SK-N-SH (cell line): ENCODE data around the gene CAMTA2.

Source experiments
- EP300 ChIP-seq, 2 experiments: IDR thresholded peaks; 2 replicates each; pipeline versions ENCODE4 v1.4.0 to v1.6.1; 2012; ENCODE audit warnings: borderline replicate concordance in 1 of 2, low read depth in 1 of 2, low read length in 1 of 2
- MXI1 ChIP-seq: IDR thresholded peaks from 2 replicates; pipeline ENCODE4 v1.6.1; 2012; ENCODE audit warnings: mild to moderate bottlenecking, low read depth, low read length, improper control_type of control experiment
- POLR2AphosphoS5 ChIP-seq: IDR thresholded peaks from 2 replicates; pipeline ENCODE4 v1.6.1; 2012; ENCODE audit warnings: low read depth, low read length
- RFX5 ChIP-seq: IDR thresholded peaks from 2 replicates; pipeline ENCODE4 v1.6.1; 2012; ENCODE audit warnings: mild to moderate bottlenecking, improper control_type of control experiment, low read length
- SIN3A ChIP-seq: IDR thresholded peaks from 2 replicates; pipeline ENCODE4 v1.6.1; 2012; ENCODE audit warnings: low read depth, mild to moderate bottlenecking, low read length, moderate library complexity, borderline replicate concordance
- TAF1 ChIP-seq: IDR thresholded peaks from 2 replicates; pipeline ENCODE4 v1.6.1; 2012; ENCODE audit warnings: low read depth, mild to moderate bottlenecking, low read length, moderate library complexity, borderline replicate concordance
- TCF12 ChIP-seq: IDR thresholded peaks from 2 replicates; pipeline ENCODE4 v1.4.0; 2012
- TF ChIP-seq, protein P1 (sequence below): fragments of 200-600 bp; sonication (generic); IDR thresholded peaks from 2 replicates; pipeline ENCODE4 v1.6.1; 2017; ENCODE audit warnings: antibody characterized with exemption, mild to moderate bottlenecking, moderate library complexity
- TF ChIP-seq, protein P2 (sequence below): IDR thresholded peaks from 2 replicates; pipeline ENCODE4 v1.6.1; 2012; ENCODE audit warnings: mild to moderate bottlenecking, low read depth, low read length, moderate library complexity
- TF ChIP-seq, protein P3 (sequence below): fragments of 150-350 bp; IDR thresholded peaks from 2 replicates; pipeline ENCODE4 v1.6.1; 2017; ENCODE audit warnings: antibody characterized with exemption, low read length, low read depth, borderline replicate concordance

DNA sequence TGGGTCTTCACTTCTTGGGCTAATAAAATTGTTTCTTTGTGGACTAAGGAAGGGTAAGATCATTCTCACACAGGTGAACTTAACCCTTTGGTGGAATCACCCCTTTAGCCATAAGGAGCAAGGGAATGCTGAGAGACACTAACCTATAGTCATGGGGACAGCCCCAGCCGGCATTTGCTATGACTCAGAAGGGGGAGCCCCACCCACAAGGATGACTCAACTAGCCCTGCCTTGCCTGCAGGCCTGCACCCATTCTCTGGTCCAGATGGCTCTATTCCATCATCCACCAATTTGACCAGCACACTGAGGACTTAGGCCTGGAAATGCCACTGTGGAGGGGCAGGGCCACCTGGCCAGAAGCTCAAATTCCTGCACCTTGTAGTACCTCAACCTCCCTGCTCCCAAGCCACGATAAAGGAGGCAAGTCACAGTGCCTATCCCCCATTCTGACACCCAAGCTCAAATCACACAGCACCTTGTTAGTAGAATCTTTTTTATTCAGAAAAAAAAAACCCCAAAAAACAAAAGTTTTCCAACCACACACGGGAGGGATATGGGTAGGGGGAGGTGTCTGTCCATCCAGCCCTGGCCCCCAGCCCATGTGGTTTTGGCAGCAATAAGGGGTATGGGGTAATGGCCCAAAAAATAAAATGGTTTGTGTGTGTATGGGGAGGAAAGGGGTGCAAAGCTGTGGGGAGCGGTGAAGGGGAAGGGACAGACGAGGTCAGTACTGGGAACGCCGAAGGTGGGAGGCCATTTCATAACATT lies 42.1 kb downstream of the CAMTA2 start:
- TF ChIP-seq, protein P1, sequence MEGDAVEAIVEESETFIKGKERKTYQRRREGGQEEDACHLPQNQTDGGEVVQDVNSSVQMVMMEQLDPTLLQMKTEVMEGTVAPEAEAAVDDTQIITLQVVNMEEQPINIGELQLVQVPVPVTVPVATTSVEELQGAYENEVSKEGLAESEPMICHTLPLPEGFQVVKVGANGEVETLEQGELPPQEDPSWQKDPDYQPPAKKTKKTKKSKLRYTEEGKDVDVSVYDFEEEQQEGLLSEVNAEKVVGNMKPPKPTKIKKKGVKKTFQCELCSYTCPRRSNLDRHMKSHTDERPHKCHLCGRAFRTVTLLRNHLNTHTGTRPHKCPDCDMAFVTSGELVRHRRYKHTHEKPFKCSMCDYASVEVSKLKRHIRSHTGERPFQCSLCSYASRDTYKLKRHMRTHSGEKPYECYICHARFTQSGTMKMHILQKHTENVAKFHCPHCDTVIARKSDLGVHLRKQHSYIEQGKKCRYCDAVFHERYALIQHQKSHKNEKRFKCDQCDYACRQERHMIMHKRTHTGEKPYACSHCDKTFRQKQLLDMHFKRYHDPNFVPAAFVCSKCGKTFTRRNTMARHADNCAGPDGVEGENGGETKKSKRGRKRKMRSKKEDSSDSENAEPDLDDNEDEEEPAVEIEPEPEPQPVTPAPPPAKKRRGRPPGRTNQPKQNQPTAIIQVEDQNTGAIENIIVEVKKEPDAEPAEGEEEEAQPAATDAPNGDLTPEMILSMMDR: no peak
- TF ChIP-seq TAF1: peak; percentile 32; the same call in 1 of the 2 replicates
- TF ChIP-seq TCF12: peak; percentile 83
- no peak; the same call in 1 of the 2 replicates for TF ChIP-seq POLR2AphosphoS5
- TF ChIP-seq SIN3A: peak; percentile 60; the same call in 1 of the 2 replicates
- no peak for TF ChIP-seq MXI1
- TF ChIP-seq, protein P2, sequence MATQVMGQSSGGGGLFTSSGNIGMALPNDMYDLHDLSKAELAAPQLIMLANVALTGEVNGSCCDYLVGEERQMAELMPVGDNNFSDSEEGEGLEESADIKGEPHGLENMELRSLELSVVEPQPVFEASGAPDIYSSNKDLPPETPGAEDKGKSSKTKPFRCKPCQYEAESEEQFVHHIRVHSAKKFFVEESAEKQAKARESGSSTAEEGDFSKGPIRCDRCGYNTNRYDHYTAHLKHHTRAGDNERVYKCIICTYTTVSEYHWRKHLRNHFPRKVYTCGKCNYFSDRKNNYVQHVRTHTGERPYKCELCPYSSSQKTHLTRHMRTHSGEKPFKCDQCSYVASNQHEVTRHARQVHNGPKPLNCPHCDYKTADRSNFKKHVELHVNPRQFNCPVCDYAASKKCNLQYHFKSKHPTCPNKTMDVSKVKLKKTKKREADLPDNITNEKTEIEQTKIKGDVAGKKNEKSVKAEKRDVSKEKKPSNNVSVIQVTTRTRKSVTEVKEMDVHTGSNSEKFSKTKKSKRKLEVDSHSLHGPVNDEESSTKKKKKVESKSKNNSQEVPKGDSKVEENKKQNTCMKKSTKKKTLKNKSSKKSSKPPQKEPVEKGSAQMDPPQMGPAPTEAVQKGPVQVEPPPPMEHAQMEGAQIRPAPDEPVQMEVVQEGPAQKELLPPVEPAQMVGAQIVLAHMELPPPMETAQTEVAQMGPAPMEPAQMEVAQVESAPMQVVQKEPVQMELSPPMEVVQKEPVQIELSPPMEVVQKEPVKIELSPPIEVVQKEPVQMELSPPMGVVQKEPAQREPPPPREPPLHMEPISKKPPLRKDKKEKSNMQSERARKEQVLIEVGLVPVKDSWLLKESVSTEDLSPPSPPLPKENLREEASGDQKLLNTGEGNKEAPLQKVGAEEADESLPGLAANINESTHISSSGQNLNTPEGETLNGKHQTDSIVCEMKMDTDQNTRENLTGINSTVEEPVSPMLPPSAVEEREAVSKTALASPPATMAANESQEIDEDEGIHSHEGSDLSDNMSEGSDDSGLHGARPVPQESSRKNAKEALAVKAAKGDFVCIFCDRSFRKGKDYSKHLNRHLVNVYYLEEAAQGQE: peak; percentile 25; the same call in 1 of the 2 replicates
- TF ChIP-seq EP300 (IDR thresholded peaks at IDR 0.05; ENCODE audit: borderline replicate concordance in 1 of 2, low read depth in 1 of 2, low read length in 1 of 2): peak in 1 of 2 experiments; percentile 25; a peak in 1 of 4 replicates
- TF ChIP-seq RFX5: no peak
- TF ChIP-seq, protein P3, sequence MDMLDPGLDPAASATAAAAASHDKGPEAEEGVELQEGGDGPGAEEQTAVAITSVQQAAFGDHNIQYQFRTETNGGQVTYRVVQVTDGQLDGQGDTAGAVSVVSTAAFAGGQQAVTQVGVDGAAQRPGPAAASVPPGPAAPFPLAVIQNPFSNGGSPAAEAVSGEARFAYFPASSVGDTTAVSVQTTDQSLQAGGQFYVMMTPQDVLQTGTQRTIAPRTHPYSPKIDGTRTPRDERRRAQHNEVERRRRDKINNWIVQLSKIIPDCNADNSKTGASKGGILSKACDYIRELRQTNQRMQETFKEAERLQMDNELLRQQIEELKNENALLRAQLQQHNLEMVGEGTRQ: no peak
